ENCODE measurements around the gene NVL.

GRCh38 chr1:224189561-224189960 lies 140.4 kb downstream of the NVL start:
- TF ChIP-seq CTCF (IDR thresholded peaks at IDR 0.05; ENCODE audit: borderline replicate concordance, extremely low read depth, low read length, poor library complexity, severe bottlenecking) (no peak), EZH2 (IDR thresholded peaks at IDR 0.05; ENCODE audit: borderline replicate concordance, low read depth, low read length, severe bottlenecking) (no peak)

All from DND-41 (cell line).